NK-92 treated with Interleukin-12 subunit alpha and Interleukin-12 subunit beta, amount 100 ng/mL, for 24 hours (cell line): ENCODE measurements around the gene APBB1IP.
"Not testable (repeated sequence)": the region's sequence is repeated elsewhere in the genome, so short reads cannot be mapped to it uniquely, and the experiment has no call there.

Source experiments
- DNase-seq: peaks from one replicate; lab custom pipeline; 2025; lab: John Stamatoyannopoulos, UW

The APBB1IP gene

GRCh38 chr10:26437637-26438461 lies at the start of gene APBB1IP:
Gene APBB1IP, plus strand, starts transcription at chr10:26438341. Its CDS starts 53,986 bp downstream, at chr10:26492327.
- DNase-seq, result peak; percentile 23

GRCh38 chr10:26389533-26389932 lies 48.6 kb upstream of the APBB1IP start:
- DNase-seq, result no peak

- no peak for DNase-seq
Observed at GRCh38 chr10:26391701-26392695, 46.1 kb upstream of the APBB1IP start.

- not testable (repeated sequence) for DNase-seq
Observed at GRCh38 chr10:26398353-26398752, 39.8 kb upstream of the APBB1IP start.

- no peak for DNase-seq
Observed at GRCh38 chr10:26407406-26407969, 30.7 kb upstream of the APBB1IP start.

GRCh38 chr10:26408858-26409494 lies 29.2 kb upstream of the APBB1IP start:
- no peak for DNase-seq

- DNase-seq, result no peak
Observed at GRCh38 chr10:26410356-26410755, 27.8 kb upstream of the APBB1IP start.

- DNase-seq, result no peak
Observed at GRCh38 chr10:26412932-26413331, 25.2 kb upstream of the APBB1IP start.

GRCh38 chr10:26413375-26413774 lies 24.8 kb upstream of the APBB1IP start:
- DNase-seq, result no peak

GRCh38 chr10:26417136-26417535 lies 21.0 kb upstream of the APBB1IP start:
- DNase-seq, result no peak

GRCh38 chr10:26422977-26423376 lies 15.2 kb upstream of the APBB1IP start:
- no peak for DNase-seq

GRCh38 chr10:26423722-26424121 lies 14.4 kb upstream of the APBB1IP start:
- no peak for DNase-seq

GRCh38 chr10:26430641-26431163 lies 7.4 kb upstream of the APBB1IP start:
- no peak for DNase-seq

- DNase-seq, result no peak
Observed at GRCh38 chr10:26432938-26433337, 5.2 kb upstream of the APBB1IP start.

GRCh38 chr10:26435852-26436251 lies 2.3 kb upstream of the APBB1IP start:
- no peak for DNase-seq

GRCh38 chr10:26436848-26437247 lies 1.3 kb upstream of the APBB1IP start:
- DNase-seq, result no peak

GRCh38 chr10:26438534-26439341 lies 597 bp downstream of the APBB1IP start:
- peak; percentile 5 for DNase-seq

- DNase-seq, result no peak
Observed at GRCh38 chr10:26439406-26440087, 1.4 kb downstream of the APBB1IP start.

GRCh38 chr10:26440088-26440470 lies 1.9 kb downstream of the APBB1IP start:
- no peak for DNase-seq
